ENCODE measurements around the gene TAS2R38. TPM values are rescaled to one million over a fixed set of nuclear protein-coding genes. Genes with fewer than 3 reads are reported as not detected.

TAS2R38 gene
- total RNA-seq (not detected), polyA plus RNA-seq (not detected)
- long read RNA-seq, donor 1: 0 reads
- long read RNA-seq, donor 2: 0 reads
- long read RNA-seq, donor 3: 0 reads
- long read RNA-seq, donor 4: 0 reads

DNA sequence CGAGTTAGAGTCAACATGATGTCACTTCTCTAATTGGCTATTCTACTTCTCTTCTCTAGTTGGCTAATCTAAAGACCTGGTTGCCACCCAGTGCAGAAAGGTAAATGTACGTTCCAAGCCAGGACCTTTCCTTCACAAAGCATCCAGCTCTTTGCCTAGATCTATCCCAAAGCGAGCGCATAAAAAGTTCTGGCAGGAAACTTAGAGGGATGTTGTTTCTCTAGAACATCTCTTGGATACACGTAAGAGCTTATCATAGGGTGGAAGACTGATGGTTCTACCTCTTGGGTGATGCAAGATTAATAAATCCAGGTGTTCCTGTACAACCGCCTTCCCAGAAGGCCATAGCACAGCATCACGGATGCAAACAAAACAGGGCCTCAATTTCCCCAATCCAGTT lies at the start of gene TAS2R38:
Gene TAS2R38, minus strand, starts transcription at position 101 of the 400 bp plus-strand sequence. Its CDS starts 84 bp downstream, at position 17.
- intact Hi-C loops (cut with DNase I): loop anchor here in 2 of 4 donors (10.0 kb wide), 1 partner anchor 211 kb away; no protein-coding TSS in a partner anchor
- ATAC-seq: no peak

DNA sequence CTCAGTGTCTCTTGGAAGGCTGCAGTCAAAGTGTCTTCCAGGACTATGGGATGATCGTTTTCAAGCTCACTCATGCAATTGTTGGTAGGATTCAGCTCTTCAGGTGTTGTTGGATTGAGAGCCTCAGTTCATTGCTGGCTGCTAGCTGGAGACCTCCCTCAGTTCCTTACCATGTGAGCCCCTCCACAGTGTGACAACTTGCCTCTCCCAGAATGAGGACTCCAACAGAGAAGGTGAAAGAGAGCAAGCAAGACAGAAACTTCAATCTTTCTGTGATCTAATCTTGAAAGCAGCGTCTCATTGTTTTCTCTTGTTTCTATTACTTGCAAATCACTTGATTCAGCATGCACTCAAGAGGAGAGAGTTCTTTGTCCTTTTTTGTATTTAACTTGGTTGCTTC lies 44.6 kb upstream of the TAS2R38 start:
- H3K27ac ChIP-seq (ENCODE audit: low read length): no peak overlapping the region

More for the DNA sequence above, at the start of gene TAS2R38:
- no peak for DNase-seq
- Histone ChIP-seq H3K27ac (ENCODE audit: low read length) (no peak within 1 kb of the TSS), H3K9me3 (ENCODE audit: control insufficient read depth, low read length) (no peaks in the 10 kb centered on the region), H3K4me3 (ENCODE audit: low read length) (no peak within 1 kb of the TSS), H3K4me1 (ENCODE audit: control insufficient read depth, insufficient read depth, low read length) (no peaks in the 10 kb centered on the region), H3K27me3 (ENCODE audit: control insufficient read depth, insufficient read depth) (no peaks in the 10 kb centered on the region)
- WGBS: 81% methylated on average over 7 of the region's 7 CpGs

DNA sequence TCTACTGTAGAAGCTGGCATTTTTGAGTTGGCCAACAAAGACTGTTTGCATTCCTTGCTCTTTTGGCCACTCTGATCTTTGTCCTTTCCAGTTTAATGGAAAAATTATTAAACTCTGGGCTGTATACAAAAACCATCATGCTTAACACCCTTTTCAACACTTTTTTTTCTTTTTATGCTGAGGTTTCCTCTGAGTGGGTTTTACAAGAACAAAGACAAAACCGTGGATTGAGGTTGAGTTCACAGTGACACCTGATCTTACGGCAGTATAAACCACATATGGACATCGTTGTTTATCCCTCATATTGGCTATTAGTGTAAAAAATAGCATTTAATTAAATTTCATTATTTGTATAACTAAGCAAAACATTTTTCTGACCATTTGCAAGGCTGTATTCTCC lies 43.9 kb upstream of the TAS2R38 start:
- Histone ChIP-seq H3K4me1 (ENCODE audit: control insufficient read depth, insufficient read depth, low read length) (no peaks in the 10 kb centered on the region), H3K27me3 (ENCODE audit: control insufficient read depth, insufficient read depth) (no peaks in the 10 kb centered on the region), H3K9me3 (ENCODE audit: control insufficient read depth, low read length) (no peaks in the 10 kb centered on the region), H3K27ac (ENCODE audit: low read length) (no peak overlapping the region), H3K4me3 (ENCODE audit: low read length) (no peak overlapping the region)
- ATAC-seq (no peak), DNase-seq (no peak)
- WGBS: 75% methylated on average over 3 of the region's 3 CpGs
- intact Hi-C loops (cut with DNase I): no loop called here

More for the DNA sequence above, 44.6 kb upstream of the TAS2R38 start:
- Histone ChIP-seq H3K4me3 (ENCODE audit: low read length) (no peak overlapping the region), H3K4me1 (ENCODE audit: control insufficient read depth, insufficient read depth, low read length) (no peaks in the 10 kb centered on the region), H3K27me3 (ENCODE audit: control insufficient read depth, insufficient read depth) (no peaks in the 10 kb centered on the region), H3K9me3 (ENCODE audit: control insufficient read depth, low read length) (no peaks in the 10 kb centered on the region)
- 68% methylated on average over 2 of the region's 2 CpGs for WGBS
- ATAC-seq: no peak
- DNase-seq: no peak
- intact Hi-C loops (cut with DNase I): no loop called here

DNA sequence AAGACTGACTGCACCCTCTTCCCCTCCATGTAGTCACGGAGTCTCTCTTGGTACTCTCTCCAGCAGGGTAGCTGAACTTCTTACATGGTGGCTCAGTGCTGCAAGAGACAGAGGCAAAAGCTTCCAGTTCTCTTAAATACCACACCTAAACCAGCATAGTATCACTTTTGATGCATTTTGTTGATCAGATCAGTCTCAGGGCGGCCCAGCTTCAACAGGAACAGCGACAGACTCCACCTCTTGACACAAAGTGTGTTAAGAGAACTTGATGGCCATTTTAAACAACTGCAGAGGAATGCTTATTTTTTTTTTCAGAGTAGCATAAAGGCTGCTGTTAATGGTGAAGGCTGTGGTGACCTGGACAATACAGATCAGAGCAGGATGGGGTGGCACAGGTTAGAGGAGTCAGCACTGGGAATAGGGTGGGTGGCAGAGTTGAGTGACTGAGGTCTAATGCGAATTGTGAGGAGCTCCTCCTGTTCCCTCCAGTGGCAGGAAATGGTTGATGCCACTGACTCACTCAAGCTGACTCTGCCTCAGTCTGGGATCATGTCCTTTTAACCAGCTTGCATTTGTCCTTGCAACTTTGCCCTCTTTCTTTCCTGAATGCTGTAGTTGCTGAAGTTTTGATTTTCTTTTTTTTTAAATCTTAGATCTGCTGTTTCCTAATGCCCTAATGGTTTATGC lies 39.4 kb upstream of the TAS2R38 start:
- H3K27ac ChIP-seq (ENCODE audit: low read length): no peak overlapping the region
- intact Hi-C loops (cut with DNase I): no loop called here
- H3K4me3 ChIP-seq (ENCODE audit: low read length): no peak overlapping the region
- DNase-seq (no peak), ATAC-seq (no peak)
- WGBS: 73% methylated on average over 4 of the region's 4 CpGs
- H3K27me3 ChIP-seq (ENCODE audit: control insufficient read depth, insufficient read depth): no peaks in the 10 kb centered on the region
- no peaks in the 10 kb centered on the region for H3K4me1 ChIP-seq (ENCODE audit: control insufficient read depth, insufficient read depth, low read length)
- no peaks in the 10 kb centered on the region for H3K9me3 ChIP-seq (ENCODE audit: control insufficient read depth, low read length)

DNA sequence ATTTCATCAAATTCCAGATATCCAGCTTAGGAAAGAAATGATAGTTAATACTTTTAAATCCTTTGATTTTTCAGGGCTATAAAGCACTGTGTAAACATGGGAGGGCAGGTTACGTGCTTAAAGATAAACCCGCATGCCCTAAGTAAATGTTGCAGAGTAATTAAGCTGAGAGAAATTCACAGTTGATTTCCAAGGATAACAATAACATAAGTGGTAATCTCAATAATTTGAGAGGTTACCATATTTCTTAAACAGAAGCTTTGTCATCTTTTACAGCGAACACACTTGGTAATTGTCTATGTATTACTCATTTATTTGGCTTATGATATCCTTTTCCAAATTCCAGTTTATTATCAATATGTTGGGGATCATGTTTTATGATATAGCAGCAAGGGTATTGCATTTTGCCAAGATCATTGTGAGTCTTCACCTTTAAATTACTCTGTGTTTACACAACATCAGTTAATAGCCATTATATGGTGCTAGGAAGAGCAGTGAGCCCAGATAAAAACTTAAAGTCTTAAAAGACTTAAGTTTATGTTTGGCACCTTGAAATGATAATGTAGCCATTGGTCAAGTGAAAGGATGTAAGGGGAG lies 37.5 kb upstream of the TAS2R38 start:
- no peaks in the 10 kb centered on the region for H3K27me3 ChIP-seq (ENCODE audit: control insufficient read depth, insufficient read depth)
- 71% methylated on average over 3 of the region's 3 CpGs for WGBS
- intact Hi-C loops (cut with DNase I): no loop called here
- no peak overlapping the region for H3K27ac ChIP-seq (ENCODE audit: low read length)
- DNase-seq: no peak
- H3K4me1 ChIP-seq (ENCODE audit: control insufficient read depth, insufficient read depth, low read length): no peaks in the 10 kb centered on the region
- no peak overlapping the region for H3K4me3 ChIP-seq (ENCODE audit: low read length)
- H3K9me3 ChIP-seq (ENCODE audit: control insufficient read depth, low read length): no peaks in the 10 kb centered on the region
- no peak for ATAC-seq

DNA sequence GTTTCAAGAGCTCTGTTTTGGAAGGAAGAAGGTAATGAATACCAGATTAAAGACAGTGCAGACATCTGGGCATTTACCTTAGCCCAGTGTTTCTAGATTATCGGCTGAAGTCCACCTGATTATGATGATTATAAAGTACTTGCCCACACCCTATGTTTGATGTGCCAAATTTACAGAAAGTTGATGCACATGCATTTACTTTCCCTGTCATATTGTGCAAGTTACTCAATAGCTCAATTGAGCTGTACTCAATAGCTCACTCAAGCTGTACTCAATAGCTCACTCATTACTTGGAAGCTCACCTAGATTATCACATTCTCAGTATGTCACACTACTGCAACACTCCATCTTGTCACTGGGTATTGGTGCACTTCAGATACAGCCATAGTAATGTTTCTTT lies 35.6 kb upstream of the TAS2R38 start:
- Histone ChIP-seq H3K27ac (ENCODE audit: low read length) (no peak overlapping the region), H3K4me3 (ENCODE audit: low read length) (no peak overlapping the region), H3K4me1 (ENCODE audit: control insufficient read depth, insufficient read depth, low read length) (no peaks in the 10 kb centered on the region), H3K9me3 (ENCODE audit: control insufficient read depth, low read length) (no peaks in the 10 kb centered on the region), H3K27me3 (ENCODE audit: control insufficient read depth, insufficient read depth) (no peaks in the 10 kb centered on the region)
- intact Hi-C loops (cut with DNase I): no loop called here
- no peak for ATAC-seq
- WGBS: 91% methylated on average over 1 of the region's 1 CpG
- DNase-seq: no peak

DNA sequence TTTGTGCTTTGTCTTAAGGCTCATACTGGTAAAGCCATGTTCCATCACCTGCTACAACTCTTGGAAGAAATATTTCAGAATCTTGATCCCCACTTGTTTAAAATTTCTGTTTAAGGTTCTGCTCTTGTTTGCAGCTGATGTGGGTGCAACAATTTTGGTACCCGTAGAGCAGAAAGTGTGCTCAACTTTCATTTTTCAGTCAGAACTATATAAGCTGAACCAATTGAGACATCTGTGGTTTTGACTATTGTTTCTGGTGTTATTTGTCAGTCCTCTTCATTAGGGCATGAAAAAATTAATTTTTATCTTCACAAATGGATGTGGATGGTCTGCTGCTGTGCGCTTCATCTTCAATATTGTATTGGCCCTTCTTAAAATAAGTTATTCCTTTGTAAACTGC lies 33.0 kb upstream of the TAS2R38 start:
- ATAC-seq (no peak), DNase-seq (no peak)
- H3K27ac ChIP-seq (ENCODE audit: low read length): no peak overlapping the region
- H3K27me3 ChIP-seq (ENCODE audit: control insufficient read depth, insufficient read depth): no peaks in the 10 kb centered on the region
- intact Hi-C loops (cut with DNase I): no loop called here
- no peaks in the 10 kb centered on the region for H3K9me3 ChIP-seq (ENCODE audit: control insufficient read depth, low read length)
- WGBS: 85% methylated on average over 2 of the region's 2 CpGs
- H3K4me1 ChIP-seq (ENCODE audit: control insufficient read depth, insufficient read depth, low read length): no peaks in the 10 kb centered on the region
- no peak overlapping the region for H3K4me3 ChIP-seq (ENCODE audit: low read length)

DNA sequence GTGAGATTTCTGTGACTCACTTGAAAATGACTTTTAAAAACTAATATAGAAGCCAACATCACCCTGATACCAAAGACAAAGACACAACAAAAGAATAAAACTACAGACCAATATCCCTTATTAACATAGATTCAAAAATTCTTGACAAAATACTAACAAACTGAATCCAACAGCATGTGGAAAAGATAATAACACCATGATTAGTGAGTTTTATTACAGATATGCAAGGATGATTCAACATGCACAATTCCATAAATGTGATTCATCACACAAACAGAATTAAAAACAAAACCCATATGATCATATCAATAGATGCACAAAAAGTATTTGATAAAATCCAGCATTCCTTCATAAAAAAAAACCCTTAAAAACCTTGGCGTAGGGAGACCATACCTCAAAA lies 28.6 kb upstream of the TAS2R38 start:
- 83% methylated on average over 1 of the region's 1 CpG for WGBS

DNA sequence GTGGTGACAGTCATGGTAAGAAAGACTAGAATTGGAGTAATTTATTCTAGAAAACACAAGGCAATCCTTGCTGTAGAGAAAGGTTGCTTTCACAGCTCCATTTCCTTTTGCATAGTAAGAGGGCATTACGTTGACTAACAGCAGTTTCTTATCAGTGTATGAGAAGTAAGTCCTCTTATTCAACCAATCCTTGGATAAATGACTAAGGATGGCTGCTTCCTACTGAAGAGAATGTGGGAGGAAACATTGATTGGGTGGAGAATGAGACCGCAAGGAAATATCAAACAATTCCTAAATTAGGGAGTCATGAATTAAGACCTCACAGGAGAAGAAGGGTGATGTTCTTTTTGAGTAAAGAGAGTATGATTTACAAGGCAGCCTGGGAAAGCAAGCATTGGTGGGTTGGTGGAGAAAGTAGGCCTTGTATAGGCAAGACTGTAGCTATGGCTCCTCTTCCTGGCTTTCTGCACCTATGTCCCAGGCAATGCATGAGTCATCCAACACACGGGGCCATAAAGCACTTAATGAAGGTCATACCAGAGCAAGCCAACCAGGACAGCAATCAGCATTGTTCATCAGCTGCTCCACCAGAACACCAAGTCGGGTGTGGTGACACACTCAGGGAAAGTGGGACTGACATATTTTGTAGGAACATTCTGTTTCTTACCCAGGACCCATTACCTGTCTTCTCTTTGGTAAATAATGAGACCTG lies 27.7 kb upstream of the TAS2R38 start:
- no peak for ATAC-seq
- 70% methylated on average over 4 of the region's 4 CpGs for WGBS

More for the DNA sequence above, 28.6 kb upstream of the TAS2R38 start:
- H3K4me1 ChIP-seq (ENCODE audit: control insufficient read depth, insufficient read depth, low read length): no peaks in the 10 kb centered on the region
- intact Hi-C loops (cut with DNase I): no loop called here
- H3K27me3 ChIP-seq (ENCODE audit: control insufficient read depth, insufficient read depth): no peaks in the 10 kb centered on the region
- H3K27ac ChIP-seq (ENCODE audit: low read length): no peak overlapping the region
- DNase-seq (no peak), ATAC-seq (no peak)
- H3K9me3 ChIP-seq (ENCODE audit: control insufficient read depth, low read length): no peaks in the 10 kb centered on the region
- H3K4me3 ChIP-seq (ENCODE audit: low read length): no peak overlapping the region

DNA sequence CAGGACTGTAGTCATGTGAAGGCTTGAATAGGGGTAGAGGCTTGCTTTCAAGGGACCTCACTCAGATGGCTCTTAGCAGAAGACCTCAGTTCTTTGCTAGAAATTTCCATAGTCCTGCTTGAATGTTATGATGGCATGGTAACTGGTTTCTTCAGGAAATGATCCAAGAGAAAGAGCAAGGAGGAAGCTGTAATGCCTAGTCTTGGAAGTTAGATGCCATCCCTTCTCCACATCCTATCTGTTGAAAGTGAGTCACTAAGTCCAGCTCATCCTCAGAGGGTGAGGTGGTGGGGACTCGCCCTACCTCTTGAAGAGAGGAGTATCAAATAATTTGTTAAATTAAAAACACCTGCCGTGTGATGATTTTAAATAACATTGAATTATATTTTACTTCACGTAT lies 26.7 kb upstream of the TAS2R38 start:
- DNase-seq: no peak
- Histone ChIP-seq H3K4me1 (ENCODE audit: control insufficient read depth, insufficient read depth, low read length) (no peaks in the 10 kb centered on the region), H3K4me3 (ENCODE audit: low read length) (no peak overlapping the region), H3K27me3 (ENCODE audit: control insufficient read depth, insufficient read depth) (no peaks in the 10 kb centered on the region), H3K27ac (ENCODE audit: low read length) (no peak overlapping the region), H3K9me3 (ENCODE audit: control insufficient read depth, low read length) (no peaks in the 10 kb centered on the region)
- intact Hi-C loops (cut with DNase I): no loop called here
- WGBS: 73% methylated on average over 3 of the region's 3 CpGs
- ATAC-seq: no peak

More for the DNA sequence above, 27.7 kb upstream of the TAS2R38 start:
- no peak overlapping the region for H3K27ac ChIP-seq (ENCODE audit: low read length)
- H3K4me3 ChIP-seq (ENCODE audit: low read length): no peak overlapping the region
- H3K27me3 ChIP-seq (ENCODE audit: control insufficient read depth, insufficient read depth): no peaks in the 10 kb centered on the region
- intact Hi-C loops (cut with DNase I): no loop called here
- no peaks in the 10 kb centered on the region for H3K9me3 ChIP-seq (ENCODE audit: control insufficient read depth, low read length)
- no peak for DNase-seq
- no peaks in the 10 kb centered on the region for H3K4me1 ChIP-seq (ENCODE audit: control insufficient read depth, insufficient read depth, low read length)

DNA sequence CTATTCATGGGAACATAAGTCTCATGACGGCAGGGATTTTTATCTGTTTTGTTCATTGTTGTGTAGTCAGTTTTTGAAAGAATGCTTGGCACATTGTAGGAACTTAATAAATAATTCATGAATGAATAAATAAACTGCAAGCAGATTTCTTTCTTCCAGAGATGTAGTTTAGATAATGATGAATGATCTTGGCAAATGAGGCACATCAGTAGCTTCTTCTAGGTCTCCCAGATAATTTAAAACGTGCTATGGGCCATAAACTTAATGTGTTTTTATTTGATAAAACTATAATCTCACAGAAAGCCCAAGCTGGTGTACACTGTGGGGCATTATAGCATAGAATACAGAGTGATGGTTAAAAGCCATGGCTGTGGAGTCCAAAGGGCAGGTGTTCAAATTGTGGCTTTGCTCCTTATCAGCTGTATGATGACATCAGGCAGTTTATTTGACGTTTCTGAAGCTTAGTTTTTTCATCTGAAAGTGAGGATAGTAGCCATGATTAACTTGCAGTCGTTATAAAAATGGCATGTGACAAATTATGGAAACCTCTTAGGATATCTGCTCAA lies 25.6 kb upstream of the TAS2R38 start:
- no peaks in the 10 kb centered on the region for H3K27me3 ChIP-seq (ENCODE audit: control insufficient read depth, insufficient read depth)
- no peak overlapping the region for H3K27ac ChIP-seq (ENCODE audit: low read length)
- no peaks in the 10 kb centered on the region for H3K9me3 ChIP-seq (ENCODE audit: control insufficient read depth, low read length)
- H3K4me3 ChIP-seq (ENCODE audit: low read length): no peak overlapping the region
- WGBS: 49% methylated on average over 4 of the region's 4 CpGs
- intact Hi-C loops (cut with DNase I): no loop called here
- DNase-seq (no peak), ATAC-seq (no peak)
- H3K4me1 ChIP-seq (ENCODE audit: control insufficient read depth, insufficient read depth, low read length): no peaks in the 10 kb centered on the region

Data from right cardiac atrium (tissue), 5 donors.